ENCODE results near the gene MASP2.

DNA sequence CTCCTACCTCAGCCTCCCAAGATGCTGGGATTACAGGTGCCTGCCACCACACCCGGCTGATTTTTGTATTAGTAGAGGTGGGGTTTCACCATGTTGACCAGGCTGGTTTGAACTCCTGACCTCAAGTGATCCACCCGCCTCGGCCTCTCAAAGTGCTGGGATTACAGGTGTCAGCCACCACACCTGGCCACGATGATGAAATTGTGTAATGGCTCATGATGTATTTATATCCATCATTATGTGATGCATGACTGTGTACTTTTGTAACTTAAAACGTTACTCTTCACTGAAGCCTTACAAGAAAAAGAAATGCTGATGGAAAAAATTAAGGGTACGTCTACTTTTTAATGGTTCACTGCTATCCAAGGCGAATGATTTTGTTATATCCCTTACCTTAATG, 27.1 kb downstream of the MASP2 start:
- TF ChIP-seq, protein P1, sequence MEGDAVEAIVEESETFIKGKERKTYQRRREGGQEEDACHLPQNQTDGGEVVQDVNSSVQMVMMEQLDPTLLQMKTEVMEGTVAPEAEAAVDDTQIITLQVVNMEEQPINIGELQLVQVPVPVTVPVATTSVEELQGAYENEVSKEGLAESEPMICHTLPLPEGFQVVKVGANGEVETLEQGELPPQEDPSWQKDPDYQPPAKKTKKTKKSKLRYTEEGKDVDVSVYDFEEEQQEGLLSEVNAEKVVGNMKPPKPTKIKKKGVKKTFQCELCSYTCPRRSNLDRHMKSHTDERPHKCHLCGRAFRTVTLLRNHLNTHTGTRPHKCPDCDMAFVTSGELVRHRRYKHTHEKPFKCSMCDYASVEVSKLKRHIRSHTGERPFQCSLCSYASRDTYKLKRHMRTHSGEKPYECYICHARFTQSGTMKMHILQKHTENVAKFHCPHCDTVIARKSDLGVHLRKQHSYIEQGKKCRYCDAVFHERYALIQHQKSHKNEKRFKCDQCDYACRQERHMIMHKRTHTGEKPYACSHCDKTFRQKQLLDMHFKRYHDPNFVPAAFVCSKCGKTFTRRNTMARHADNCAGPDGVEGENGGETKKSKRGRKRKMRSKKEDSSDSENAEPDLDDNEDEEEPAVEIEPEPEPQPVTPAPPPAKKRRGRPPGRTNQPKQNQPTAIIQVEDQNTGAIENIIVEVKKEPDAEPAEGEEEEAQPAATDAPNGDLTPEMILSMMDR (IDR thresholded peaks at IDR 0.05; ENCODE audit: low read depth, low read length, poor library complexity, severe bottlenecking): no peak
- no peak for TF ChIP-seq EZH2phosphoT487 (IDR thresholded peaks at IDR 0.05; ENCODE audit: borderline replicate concordance, low read length)
